A673 (cell line): ENCODE results near the gene CARMIL1.

ENCODE experiments used
- EZH2 ChIP-seq: fragments of 200-600 bp; sonication (generic); IDR thresholded peaks from 2 replicates; pipeline ENCODE4 v1.6.1; 2017; ENCODE audit warnings: borderline replicate concordance, low read depth, mild to moderate bottlenecking, mixed read lengths, antibody characterized with exemption, low read length; ENCODE audit not compliant: poor library complexity, severe bottlenecking
- TF ChIP-seq, protein P1 (sequence below): fragments of 300-800, 200-600 bp; sonication (generic); conservative IDR thresholded peaks from 2 replicates; pipeline ENCODE4 v1.5.1; 2017; ENCODE audit warnings: low read depth, mild to moderate bottlenecking, antibody characterized with exemption, low read length, moderate library complexity, mixed read lengths

GRCh38 chr6:25257686-25258348 is 21.4 kb upstream of the CARMIL1 start:
- TF ChIP-seq, protein P1, sequence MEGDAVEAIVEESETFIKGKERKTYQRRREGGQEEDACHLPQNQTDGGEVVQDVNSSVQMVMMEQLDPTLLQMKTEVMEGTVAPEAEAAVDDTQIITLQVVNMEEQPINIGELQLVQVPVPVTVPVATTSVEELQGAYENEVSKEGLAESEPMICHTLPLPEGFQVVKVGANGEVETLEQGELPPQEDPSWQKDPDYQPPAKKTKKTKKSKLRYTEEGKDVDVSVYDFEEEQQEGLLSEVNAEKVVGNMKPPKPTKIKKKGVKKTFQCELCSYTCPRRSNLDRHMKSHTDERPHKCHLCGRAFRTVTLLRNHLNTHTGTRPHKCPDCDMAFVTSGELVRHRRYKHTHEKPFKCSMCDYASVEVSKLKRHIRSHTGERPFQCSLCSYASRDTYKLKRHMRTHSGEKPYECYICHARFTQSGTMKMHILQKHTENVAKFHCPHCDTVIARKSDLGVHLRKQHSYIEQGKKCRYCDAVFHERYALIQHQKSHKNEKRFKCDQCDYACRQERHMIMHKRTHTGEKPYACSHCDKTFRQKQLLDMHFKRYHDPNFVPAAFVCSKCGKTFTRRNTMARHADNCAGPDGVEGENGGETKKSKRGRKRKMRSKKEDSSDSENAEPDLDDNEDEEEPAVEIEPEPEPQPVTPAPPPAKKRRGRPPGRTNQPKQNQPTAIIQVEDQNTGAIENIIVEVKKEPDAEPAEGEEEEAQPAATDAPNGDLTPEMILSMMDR = no peak
- no peak for TF ChIP-seq EZH2
